K562 (cell line): ENCODE results near the gene AGPAT1. TPM values are rescaled to one million over a fixed set of nuclear protein-coding genes. Genes with fewer than 3 reads are reported as not detected.

Source experiments
- ATAC-seq: fragments of 200-7000 bp; cut with Tn5 transposase; 3 replicates; pipeline ENCODE4 v1.9.1; 2020; ENCODE audit warnings: moderate library complexity
- BruUV-seq: library from RNA; stranded (reverse); fragments of 400-500 nt; replicated peaks from 2 replicates; lab custom pipeline; 2021; lab: Mats Ljungman, UMichigan
- CTCF ChIA-PET: fragments of 300-600 bp; formaldehyde crosslinking; extraction: SDS; loops from one replicate; lab custom pipeline; 2021; ENCODE audit warnings: low intra/inter-chr PET ratio; lab: Yijun Ruan, JAX
- POLR2A ChIA-PET: fragments of 300-600, 350-650 bp; sonication (Branson Sonifier 250); formaldehyde crosslinking; extraction: SDS; loops from one replicate; lab custom pipeline; 2021; ENCODE audit warnings: antibody characterized with exemption, inconsistent platforms; lab: Yijun Ruan, JAX
- DNase-seq, 4 experiments: peaks; one replicate each; pipeline versions ENCODE4 v3.0.0 to v3.0.0-alpha.2; 2011 to 2018; ENCODE audit warnings: low spot score in 3 of 4, mixed read lengths in 3 of 4; ENCODE audit errors: extremely low read depth in 1 of 4
- FAIRE-seq: peaks from 2 replicates; lab custom pipeline; 2011; peaks lifted over from hg19 to GRCh38; lab: Jason Lieb, UNC
- H2AFZ ChIP-seq: 2 replicates; pipeline ENCODE4 v1.6.0; 2011; ENCODE audit warnings: low read depth, low read length, control low read depth, inconsistent platforms
- H3K27ac ChIP-seq: fragments of 200-600 bp; 3 replicates; pipeline ENCODE4 v1.8.0; 2011; ENCODE audit warnings: low read depth, mild to moderate bottlenecking, control low read depth, inconsistent platforms, low read length, moderate library complexity, mixed read lengths; ENCODE audit errors: extremely low read depth
- H3K27me3 ChIP-seq, 2 experiments: fragments of 300-600 bp in 1 of 2; 2 replicates in 1 of 2; 3 replicates in 1 of 2; pipeline versions ENCODE4 v1.6.0 to v1.8.0; 2011; ENCODE audit warnings: inconsistent platforms in 2 of 2, low read length in 2 of 2, mild to moderate bottlenecking in 1 of 2, mixed read lengths in 1 of 2, moderate library complexity in 1 of 2; ENCODE audit not compliant: control insufficient read depth in 2 of 2, insufficient read depth in 2 of 2
- H3K36me3 ChIP-seq: fragments of 300-600 bp; 3 replicates; pipeline ENCODE4 v1.8.0; 2011; ENCODE audit warnings: mild to moderate bottlenecking, low read length, inconsistent platforms; ENCODE audit not compliant: control insufficient read depth, insufficient read depth
- H3K4me1 ChIP-seq, 2 experiments: fragments of 200-600 bp in 1 of 2; replicated peaks in 1 of 2; 2 replicates in 1 of 2; 3 replicates in 1 of 2; pipeline versions ENCODE4 v1.5.1 to v1.8.0; 2011; ENCODE audit warnings: inconsistent platforms in 2 of 2, low read length in 2 of 2, mild to moderate bottlenecking in 1 of 2, mixed read lengths in 1 of 2, moderate library complexity in 1 of 2; ENCODE audit not compliant: control insufficient read depth in 2 of 2, insufficient read depth in 2 of 2
- H3K4me2 ChIP-seq: 2 replicates; pipeline ENCODE4 v1.6.1; 2011; ENCODE audit warnings: low read length, control low read depth, inconsistent platforms, mixed read lengths; ENCODE audit not compliant: insufficient read depth
- H3K4me3 ChIP-seq: fragments of 200-600 bp; sonication (generic), shearing (Covaris generic); 2 replicates; pipeline ENCODE4 v1.5.1; 2016; ENCODE audit warnings: control low read depth, inconsistent platforms
- H3K79me2 ChIP-seq: fragments of 200-600 bp; 3 replicates; pipeline ENCODE4 v1.8.0; 2011; ENCODE audit warnings: low read length, inconsistent platforms; ENCODE audit not compliant: control insufficient read depth, insufficient read depth
- H3K9ac ChIP-seq, 2 experiments: 2 replicates each; pipeline versions ENCODE4 v1.6.0 to v1.6.1; 2011; ENCODE audit warnings: low read depth in 2 of 2, low read length in 2 of 2, control low read depth in 1 of 2, inconsistent platforms in 1 of 2, mild to moderate bottlenecking in 1 of 2, mixed read lengths in 1 of 2; ENCODE audit not compliant: insufficient read depth in 1 of 2
- H3K9me1 ChIP-seq: one replicate; pipeline ENCODE4 v1.6.0; 2011; ENCODE audit warnings: inconsistent platforms, mild to moderate bottlenecking, low read length, moderate library complexity; ENCODE audit not compliant: control insufficient read depth, insufficient read depth
- H3K9me3 ChIP-seq: replicated peaks from 2 replicates; pipeline ENCODE4 v1.5.1; 2011; ENCODE audit warnings: low read depth, low read length, inconsistent platforms; ENCODE audit not compliant: control insufficient read depth, insufficient read depth
- H4K20me1 ChIP-seq: replicated peaks from 2 replicates; pipeline ENCODE4 v1.6.1; 2011; ENCODE audit warnings: low read length, inconsistent platforms, mixed read lengths; ENCODE audit not compliant: control insufficient read depth, insufficient read depth
- BCOR ChIP-seq: fragments of 450-650 bp; IDR thresholded peaks from 2 replicates; pipeline ENCODE4 v1.6.1; 2016
- CCAR2 ChIP-seq: fragments of 200-400 bp; formaldehyde crosslinking; IDR thresholded peaks from 2 replicates; pipeline ENCODE4 v1.6.1; 2017; ENCODE audit warnings: mild to moderate bottlenecking, low read depth, low read length
- CREBBP ChIP-seq: IDR thresholded peaks from one replicate; pipeline ENCODE4 v1.6.1; 2012; ENCODE audit warnings: low read depth, mild to moderate bottlenecking, control low read depth, inconsistent platforms, low read length
- CTBP1 ChIP-seq: fragments of 450-650 bp; IDR thresholded peaks from 2 replicates; pipeline ENCODE4 v1.6.1; 2016; ENCODE audit warnings: borderline replicate concordance
- FOSL1 ChIP-seq: fragments of 200-800 bp; sonication (Bioruptor generic); conservative IDR thresholded peaks from 2 replicates; pipeline ENCODE4 v1.6.1; 2016; ENCODE audit warnings: missing genetic modification characterization, missing compliant biosample characterization
- HNRNPL ChIP-seq: fragments of 200-400 bp; formaldehyde crosslinking; IDR thresholded peaks from 2 replicates; pipeline ENCODE4 v1.6.1; 2017; ENCODE audit warnings: low read depth, mild to moderate bottlenecking, low read length
- KDM2B ChIP-seq: fragments of 250-450 bp; sonication (Bioruptor Pico); IDR thresholded peaks from 2 replicates; pipeline ENCODE4 v1.8.0; 2021; ENCODE audit warnings: mild to moderate bottlenecking, moderate library complexity
- MAFG ChIP-seq: fragments of 450-650 bp; conservative IDR thresholded peaks from 2 replicates; pipeline ENCODE4 v1.6.1; 2016; ENCODE audit warnings: missing genetic modification characterization, missing compliant biosample characterization
- NFRKB ChIP-seq: fragments of 450-650 bp; IDR thresholded peaks from 2 replicates; pipeline ENCODE4 v1.6.1; 2016; ENCODE audit warnings: low read depth
- RFX1 ChIP-seq: fragments of 450-650 bp; IDR thresholded peaks from 2 replicates; pipeline ENCODE4 v1.6.1; 2016; ENCODE audit warnings: mild to moderate bottlenecking, moderate library complexity
- SMARCB1 ChIP-seq: IDR thresholded peaks from 2 replicates; pipeline ENCODE4 v1.6.1; 2011; ENCODE audit warnings: improper control_type of control experiment, low read depth; ENCODE audit not compliant: insufficient read length
- SP2 ChIP-seq: IDR thresholded peaks from 2 replicates; pipeline ENCODE4 v1.6.1; 2011; ENCODE audit warnings: mild to moderate bottlenecking, low read depth, low read length, moderate library complexity; ENCODE audit not compliant: poor library complexity, severe bottlenecking; ENCODE audit errors: extremely low read depth
- TAF15 ChIP-seq: fragments of 200-400 bp; formaldehyde crosslinking; IDR thresholded peaks from 2 replicates; pipeline ENCODE4 v1.6.1; 2017; ENCODE audit warnings: mild to moderate bottlenecking, low read depth, low read length, moderate library complexity
- TEAD2 ChIP-seq: fragments of 450-650 bp; IDR thresholded peaks from 2 replicates; pipeline ENCODE4 v1.6.1; 2016; ENCODE audit warnings: missing genetic modification characterization, control low read depth, missing compliant biosample characterization
- THRB ChIP-seq: fragments of 450-650 bp; formaldehyde crosslinking; conservative IDR thresholded peaks from 2 replicates; pipeline ENCODE4 v1.4.0; 2022; ENCODE audit warnings: mild to moderate bottlenecking, missing genetic modification characterization
- ZNF140 ChIP-seq: fragments of 250-450 bp; sonication (Bioruptor Pico); IDR thresholded peaks from 2 replicates; pipeline ENCODE4 v1.8.0; 2021; ENCODE audit warnings: moderate library complexity, mild to moderate bottlenecking, inconsistent platforms
- ZNF589 ChIP-seq: fragments of 200-800 bp; sonication (Bioruptor generic); IDR thresholded peaks from 2 replicates; pipeline ENCODE4 v1.6.1; 2016; ENCODE audit warnings: low read depth, missing genetic modification characterization, missing compliant biosample characterization
- WGBS: fragments of 100-300 bp; shearing (Covaris generic); methylation state at CpG from one replicate; pipeline ENCODE4 v1.1.6; 2016; ENCODE audit warnings: low coverage, mixed read lengths; ENCODE audit not compliant: insufficient coverage; ENCODE audit errors: missing lambda C conversion rate; 5-methylcytosine and 5-hydroxymethylcytosine counted together
- in situ Hi-C: fragments of 300-500 bp; cut with MboI; formaldehyde crosslinking; loops from 4 replicates; pipeline ENCODE4 v1.15.0; 2018; ENCODE audit warnings: inconsistent platforms, mixed read lengths
- intact Hi-C: fragments of 100-400 bp; cut with micrococcal nuclease; formaldehyde crosslinking; loops from 2 replicates; pipeline ENCODE4 v1.14.2; 2022
- polyA plus RNA-seq, 8 experiments: library from polyadenylated mRNA; depleted of rRNA in 4 of 8; stranded (reverse) in 5 of 8; unstranded in 3 of 8; fragments of >200 nt; fragmentation: Nextera tagmentation in 2 of 8; fragmentation: Illumina TruSeq in 1 of 8; extraction: Ambion mirVana in 2 of 8; extraction: Trizol in 1 of 8; gene quantifications; 2 replicates each; pipeline versions ENCODE4 v1.2.1 to v1.2.3, GENCODE V29; 2011 to 2014; ENCODE audit warnings: inconsistent platforms in 1 of 8, missing spikeins in 1 of 8
- total RNA-seq, 7 experiments: library from RNA; depleted of rRNA in 6 of 7; stranded (reverse); fragments of >200 nt in 6 of 7; fragmentation: Illumina TruSeq in 2 of 7; extraction: Trizol in 2 of 7; gene quantifications; 2 replicates each; pipeline versions ENCODE4 v1.2.1 to v1.2.3, GENCODE V29; 2011 to 2021; ENCODE audit warnings: low replicate concordance in 1 of 7
- TF ChIP-seq, protein P1 (sequence below), 2 experiments: fragments of 250-450 bp in 1 of 2; fragments of 450-650 bp in 1 of 2; sonication (Bioruptor Pico) in 1 of 2; IDR thresholded peaks; 2 replicates each; pipeline versions ENCODE4 v1.6.1 to v1.8.0; 2016 to 2021; ENCODE audit warnings: mild to moderate bottlenecking in 2 of 2, moderate library complexity in 2 of 2, missing compliant biosample characterization in 1 of 2, missing genetic modification characterization in 1 of 2
- TF ChIP-seq, protein P2 (sequence below): fragments of 250-450 bp; sonication (Bioruptor Pico); IDR thresholded peaks from 2 replicates; pipeline ENCODE4 v1.5.0; 2022; ENCODE audit warnings: mild to moderate bottlenecking

AGPAT1 gene
- total and polyA plus RNA-seq, 9 of the 15 experiments (the other 6 are each of a cell fraction or from before 2014, with no cell fraction given): 37.9 to 176 (median 69.4) TPM

DNA sequence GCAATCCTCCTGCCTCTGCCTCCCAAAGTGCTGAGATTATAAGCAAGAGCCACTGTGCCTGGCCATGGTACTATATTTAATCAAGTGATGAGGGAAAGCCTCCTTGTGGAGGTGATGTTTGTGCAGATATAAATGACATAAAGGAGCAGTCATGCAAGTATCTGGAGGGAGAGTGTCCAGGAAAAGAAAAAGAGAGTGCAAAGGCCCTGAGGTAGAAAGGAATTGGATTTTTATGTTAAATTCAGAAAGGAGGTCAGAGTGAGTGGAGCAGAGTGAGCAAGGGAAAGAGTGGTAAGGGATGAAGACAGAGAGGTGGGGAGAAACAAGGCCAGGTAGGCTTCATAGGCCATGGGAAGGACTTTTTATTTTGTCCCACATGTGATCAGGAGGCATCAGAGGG, 38.4 kb downstream of the AGPAT1 start (continued):
- TF ChIP-seq, protein P1, sequence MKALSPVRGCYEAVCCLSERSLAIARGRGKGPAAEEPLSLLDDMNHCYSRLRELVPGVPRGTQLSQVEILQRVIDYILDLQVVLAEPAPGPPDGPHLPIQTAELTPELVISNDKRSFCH (CRISPR knock-in tag; IDR thresholded peaks at IDR 0.05): no peak
- TF ChIP-seq, protein P1 (tag; IDR thresholded peaks at IDR 0.05): no peak
- TF ChIP-seq BCOR (peak; percentile 80), THRB (no peak)

- Histone ChIP-seq H3K9me1 (no peaks in the 10 kb centered on the region), H4K20me1 (no peaks in the 10 kb centered on the region), H3K4me2 (no peak overlapping the region; the same call in 1 of the 2 replicates), H3K4me1 (peaks cover 27 to 32% of the 10 kb centered on the region in 2 experiments), H3K9me3 (no peaks in the 10 kb centered on the region), H3K36me3 (no peaks in the 10 kb centered on the region), H3K4me3 (no peak overlapping the region), H3K79me2 (peaks cover 13% of the 10 kb centered on the region), H3K27ac (no peak overlapping the region), H2AFZ (0 out of 2 replicates have a peak overlapping the region, but pooled peaks have one; percentile 18), H3K9ac (no peak overlapping the region), H3K27me3 (no peaks in the 10 kb centered on the region)
- FAIRE-seq: no peak
- ChIA-PET POLR2A (interaction anchor here (1.0 to 2.8 kb wide), 2 partner anchors 8 to 28 kb away, joined by 3 to 13 read pairs; no protein-coding TSS in a partner anchor), CTCF (no interaction called here)
- no peak for ATAC-seq
- DNase-seq: no peak
- in situ Hi-C loops: no loop called here
- intact Hi-C loops: loop anchor here (5.0 kb wide), 1 partner anchor 1069 kb away; the partner anchor contains the start of genes HSD17B8, RXRB and SLC39A7
- BruUV-seq: no TSS peak
- 72% methylated on average over 4 of the region's 4 CpGs for WGBS
- peak; percentile 39; the same call in 1 of the 2 replicates for TF ChIP-seq MAFG
- TF ChIP-seq TAF15: no peak
- TF ChIP-seq ZNF589 (CRISPR knock-in tag): no peak
- no peak for TF ChIP-seq NFRKB
- no peak for TF ChIP-seq ZNF140 (CRISPR knock-in tag)
- no peak for TF ChIP-seq SMARCB1
- TF ChIP-seq RFX1: no peak
- TF ChIP-seq FOSL1 (tag): peak; percentile 41; the same call in 1 of the 2 replicates
- TF ChIP-seq KDM2B (CRISPR knock-in tag): no peak
- no peak for TF ChIP-seq CREBBP
- TF ChIP-seq SP2: no peak
- no peak for TF ChIP-seq TEAD2
- TF ChIP-seq, protein P2, sequence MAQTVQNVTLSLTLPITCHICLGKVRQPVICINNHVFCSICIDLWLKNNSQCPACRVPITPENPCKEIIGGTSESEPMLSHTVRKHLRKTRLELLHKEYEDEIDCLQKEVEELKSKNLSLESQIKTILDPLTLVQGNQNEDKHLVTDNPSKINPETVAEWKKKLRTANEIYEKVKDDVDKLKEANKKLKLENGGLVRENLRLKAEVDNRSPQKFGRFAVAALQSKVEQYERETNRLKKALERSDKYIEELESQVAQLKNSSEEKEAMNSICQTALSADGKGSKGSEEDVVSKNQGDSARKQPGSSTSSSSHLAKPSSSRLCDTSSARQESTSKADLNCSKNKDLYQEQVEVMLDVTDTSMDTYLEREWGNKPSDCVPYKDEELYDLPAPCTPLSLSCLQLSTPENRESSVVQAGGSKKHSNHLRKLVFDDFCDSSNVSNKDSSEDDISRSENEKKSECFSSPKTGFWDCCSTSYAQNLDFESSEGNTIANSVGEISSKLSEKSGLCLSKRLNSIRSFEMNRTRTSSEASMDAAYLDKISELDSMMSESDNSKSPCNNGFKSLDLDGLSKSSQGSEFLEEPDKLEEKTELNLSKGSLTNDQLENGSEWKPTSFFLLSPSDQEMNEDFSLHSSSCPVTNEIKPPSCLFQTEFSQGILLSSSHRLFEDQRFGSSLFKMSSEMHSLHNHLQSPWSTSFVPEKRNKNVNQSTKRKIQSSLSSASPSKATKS: no peak
- TF ChIP-seq CCAR2: no peak
- TF ChIP-seq HNRNPL: no peak
- peak; percentile 15; the same call in 1 of the 2 replicates for TF ChIP-seq CTBP1
Measured at GRCh38 chr6:32133786-32134185, 42.1 kb downstream of the AGPAT1 start.
